NCI-H2029 treated with DMSO at 0.1 percent for 48 hours (cell line): ENCODE data around the gene MRPS6.

ENCODE experiments used
- DNase-seq: peaks from one replicate; lab custom pipeline; 2025; lab: John Stamatoyannopoulos, UW

Gene MRPS6

GRCh38 chr21:34180407-34180806 lies 107.0 kb downstream of the MRPS6 start:
- DNase-seq: no peak

- no peak for DNase-seq
Observed at GRCh38 chr21:34180826-34181359, 107.5 kb downstream of the MRPS6 start.

- DNase-seq: no peak
Observed at GRCh38 chr21:34181431-34182039, 108.2 kb downstream of the MRPS6 start.

- DNase-seq: no peak
Observed at GRCh38 chr21:34182436-34182835, 109.1 kb downstream of the MRPS6 start.

- DNase-seq: no peak
Observed at GRCh38 chr21:34183331-34183928, 110.1 kb downstream of the MRPS6 start.

GRCh38 chr21:34184232-34184631 lies 110.9 kb downstream of the MRPS6 start:
- DNase-seq: no peak

GRCh38 chr21:34185026-34185750 lies 111.8 kb downstream of the MRPS6 start:
- DNase-seq: no peak

GRCh38 chr21:34186109-34186719 lies 112.8 kb downstream of the MRPS6 start:
- DNase-seq: no peak

GRCh38 chr21:34187935-34188334 lies 114.6 kb downstream of the MRPS6 start:
- DNase-seq: no peak

GRCh38 chr21:34189506-34189905 lies 116.1 kb downstream of the MRPS6 start:
- DNase-seq: no peak

GRCh38 chr21:34190576-34191321 lies 117.4 kb downstream of the MRPS6 start:
- DNase-seq: no peak

GRCh38 chr21:34191876-34192275 lies 118.5 kb downstream of the MRPS6 start:
- DNase-seq: no peak
